NOMO-1 treated with DMSO at 0.1 percent for 48 hours (cell line): ENCODE results near the gene TRIM58.
A peak's percentile ranks its signal among the peaks of the same experiment; 100 is the strongest.

Source experiments
- DNase-seq: peaks from one replicate; lab custom pipeline; 2025; ENCODE audit not compliant: unreplicated experiment; lab: John Stamatoyannopoulos, UW

The TRIM58 gene

DNA sequence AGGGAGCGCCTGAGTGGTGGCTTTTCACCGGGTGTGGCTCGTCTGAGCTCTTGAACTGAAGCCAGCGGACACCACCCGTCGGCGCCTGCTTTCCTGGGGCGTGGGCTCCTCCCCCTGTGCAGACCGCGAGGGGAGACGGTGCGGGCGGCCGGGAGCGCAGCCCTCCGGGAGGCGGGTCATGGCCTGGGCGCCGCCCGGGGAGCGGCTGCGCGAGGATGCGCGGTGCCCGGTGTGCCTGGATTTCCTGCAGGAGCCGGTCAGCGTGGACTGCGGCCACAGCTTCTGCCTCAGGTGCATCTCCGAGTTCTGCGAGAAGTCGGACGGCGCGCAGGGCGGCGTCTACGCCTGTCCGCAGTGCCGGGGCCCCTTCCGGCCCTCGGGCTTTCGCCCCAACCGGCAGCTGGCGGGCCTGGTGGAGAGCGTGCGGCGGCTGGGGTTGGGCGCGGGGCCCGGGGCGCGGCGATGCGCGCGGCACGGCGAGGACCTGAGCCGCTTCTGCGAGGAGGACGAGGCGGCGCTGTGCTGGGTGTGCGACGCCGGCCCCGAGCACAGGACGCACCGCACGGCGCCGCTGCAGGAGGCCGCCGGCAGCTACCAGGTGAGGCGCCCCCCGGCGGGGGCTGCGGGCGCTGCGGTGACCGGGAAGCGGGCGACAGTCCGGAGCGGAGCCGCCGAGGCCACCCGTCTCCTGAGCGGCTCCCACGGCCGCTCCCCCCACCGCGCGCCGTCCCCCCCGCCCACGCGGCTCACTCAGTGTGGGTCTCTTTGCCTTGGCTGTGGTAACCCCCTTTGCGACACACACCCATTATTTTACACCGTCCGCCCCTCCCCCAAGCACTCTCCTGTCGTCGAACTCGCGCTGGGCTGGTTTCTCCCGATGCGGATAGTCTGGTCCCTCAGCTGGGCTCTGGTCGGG, at the start of gene TRIM58:
TRIM58 (plus strand) TSS at position 119 of the 916 bp plus-strand sequence; CDS start at position 179, 60 bp downstream.
- no peak for DNase-seq

DNA sequence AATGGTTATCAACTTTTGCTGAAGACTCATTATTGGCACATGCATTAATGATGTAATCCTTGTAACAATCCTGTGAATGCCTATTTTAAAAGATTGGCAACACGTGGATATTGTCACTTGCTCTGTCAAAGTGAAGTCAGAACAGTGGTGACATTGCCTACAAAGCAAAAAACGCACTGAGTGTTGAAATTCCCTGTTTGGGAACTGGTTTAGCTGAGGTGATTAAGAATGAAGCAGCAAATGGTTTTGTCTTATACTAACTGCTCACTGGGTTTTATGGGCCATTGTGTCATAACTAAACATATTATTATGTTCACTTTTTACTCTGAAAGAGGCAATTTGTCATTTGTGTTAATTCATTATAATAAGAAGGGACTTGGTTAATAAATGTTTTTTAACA, 44.4 kb upstream of the TRIM58 start:
- DNase-seq: no peak

DNA sequence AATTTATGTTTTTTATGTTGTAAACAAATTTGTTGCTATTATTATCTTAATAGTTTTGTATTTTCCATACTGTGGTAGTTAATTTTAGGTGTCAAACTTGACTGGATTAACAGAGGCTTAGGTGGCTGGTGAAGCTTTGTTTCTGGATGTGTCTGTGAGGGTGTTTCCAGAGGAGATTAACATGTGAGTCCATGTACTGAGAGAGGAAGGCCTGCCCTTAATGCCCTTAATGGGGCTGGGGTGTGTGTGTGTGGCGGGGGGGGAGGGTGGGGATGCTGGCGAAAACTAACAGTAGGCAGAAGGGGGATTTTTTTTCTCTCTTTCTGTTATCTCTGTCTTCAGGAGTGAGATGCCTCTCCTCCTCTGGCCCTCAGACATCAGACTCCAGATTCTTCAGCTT, 34.9 kb upstream of the TRIM58 start:
- no peak for DNase-seq

GRCh38 chr1:247824023-247824422, 33.0 kb upstream of the TRIM58 start, which contains the start of gene OR14A16:
OR14A16 (minus strand) TSS chr1:247824119; CDS start chr1:247815729, 8,390 bp downstream.
- no peak for DNase-seq

- peak; percentile 27 for DNase-seq
Measured at GRCh38 chr1:247825362-247825761, 31.6 kb upstream of the TRIM58 start.

GRCh38 chr1:247829656-247830055, 27.3 kb upstream of the TRIM58 start:
- no peak for DNase-seq

GRCh38 chr1:247833601-247834000, 23.4 kb upstream of the TRIM58 start:
- no peak for DNase-seq

GRCh38 chr1:247840818-247841217, 16.2 kb upstream of the TRIM58 start:
- DNase-seq: no peak

GRCh38 chr1:247841796-247842195, 15.2 kb upstream of the TRIM58 start, which contains the start of gene OR11L1:
OR11L1 (minus strand) TSS chr1:247841896; CDS start chr1:247841896, 0 bp downstream.
- no peak for DNase-seq

GRCh38 chr1:247843411-247843810, 13.6 kb upstream of the TRIM58 start:
- DNase-seq: no peak

DNA sequence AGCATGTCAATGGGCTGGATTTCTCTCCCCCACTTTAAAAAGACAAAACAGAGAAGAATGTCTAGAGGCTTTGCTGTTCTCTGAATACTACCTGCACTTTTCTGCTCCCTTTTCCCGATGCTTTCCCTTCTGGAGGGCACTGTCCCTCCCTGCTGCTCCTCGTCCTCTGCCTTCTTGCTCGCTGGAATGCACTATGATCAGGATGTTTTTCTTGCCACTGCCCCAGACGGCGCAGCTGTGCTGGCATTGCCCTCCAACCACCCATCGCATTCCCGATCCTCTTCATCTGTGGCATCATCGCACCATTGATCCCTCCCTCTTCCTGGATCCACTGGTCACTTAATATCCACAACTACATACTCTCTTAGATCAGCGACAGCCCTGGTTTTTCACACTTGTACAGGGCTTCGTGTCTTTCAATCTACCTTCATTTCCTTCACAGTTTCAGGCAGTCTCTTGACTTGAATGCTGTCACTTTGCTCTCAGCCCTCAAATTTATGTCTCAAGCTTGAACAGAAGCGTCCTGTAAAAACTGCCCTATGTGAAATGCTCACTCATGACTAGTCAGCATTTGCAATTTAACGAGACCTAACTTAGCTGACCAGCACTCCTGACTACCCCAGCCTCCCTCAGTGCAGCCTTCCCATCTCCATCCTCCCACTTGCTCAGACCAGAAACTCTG, 11.8 kb upstream of the TRIM58 start:
- no peak for DNase-seq

DNA sequence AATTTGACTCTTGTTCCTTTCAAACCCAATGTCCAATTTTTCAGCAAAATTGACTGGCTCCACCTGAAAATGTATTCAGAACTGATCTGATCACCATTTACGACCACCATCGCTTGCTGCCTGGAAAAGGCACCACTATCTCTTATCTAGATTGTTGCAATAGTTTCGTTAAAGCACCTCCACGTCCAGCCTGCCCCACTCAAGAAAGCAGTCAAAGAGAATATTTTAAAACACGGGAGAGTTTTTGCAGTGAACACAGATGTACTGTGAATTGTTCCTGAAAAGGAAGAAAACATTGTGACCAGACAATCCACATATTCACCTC, 11.3 kb upstream of the TRIM58 start:
- no peak for DNase-seq

DNA sequence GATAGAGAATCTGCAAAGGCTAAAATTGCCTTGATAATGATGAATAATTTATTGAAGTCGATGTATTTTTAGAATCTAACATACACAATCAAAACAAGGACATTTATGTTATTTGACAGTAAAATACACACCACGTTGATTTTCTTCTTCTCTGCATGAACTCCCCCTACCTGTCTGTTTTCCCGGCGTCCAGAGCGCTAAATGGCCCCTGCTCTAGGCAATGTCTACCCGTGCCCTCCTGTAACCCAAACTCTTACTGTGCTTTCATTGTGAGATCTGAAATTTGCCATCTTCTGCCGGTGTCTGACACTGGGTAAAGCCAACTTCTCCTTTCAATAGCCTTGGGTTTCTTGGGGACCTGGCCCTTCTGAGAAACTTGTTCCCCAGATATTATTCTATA, 8.6 kb upstream of the TRIM58 start:
- no peak for DNase-seq

- DNase-seq: no peak
Measured at GRCh38 chr1:247849616-247850015, 7.4 kb upstream of the TRIM58 start.

GRCh38 chr1:247854899-247855545, 2.0 kb upstream of the TRIM58 start:
- DNase-seq: no peak

DNA sequence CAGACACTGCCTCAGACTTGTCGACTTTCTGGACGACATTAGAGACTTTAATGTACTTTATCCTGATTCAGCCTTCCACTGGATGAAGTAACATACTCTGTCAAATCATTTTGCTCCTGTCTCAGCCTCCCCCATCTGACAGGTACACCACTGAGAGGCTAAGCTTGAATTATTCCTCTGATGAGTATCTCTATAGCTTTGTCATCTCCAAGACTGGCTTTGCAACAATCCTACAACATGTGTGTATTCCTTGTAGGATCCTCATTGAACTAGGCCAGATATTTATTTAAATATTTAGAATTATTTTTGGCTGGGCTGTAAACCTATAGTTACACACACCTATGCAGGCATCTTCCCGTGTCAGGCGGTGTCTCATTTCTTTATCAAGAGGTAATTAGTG, 1.1 kb upstream of the TRIM58 start:
- DNase-seq: no peak

DNA sequence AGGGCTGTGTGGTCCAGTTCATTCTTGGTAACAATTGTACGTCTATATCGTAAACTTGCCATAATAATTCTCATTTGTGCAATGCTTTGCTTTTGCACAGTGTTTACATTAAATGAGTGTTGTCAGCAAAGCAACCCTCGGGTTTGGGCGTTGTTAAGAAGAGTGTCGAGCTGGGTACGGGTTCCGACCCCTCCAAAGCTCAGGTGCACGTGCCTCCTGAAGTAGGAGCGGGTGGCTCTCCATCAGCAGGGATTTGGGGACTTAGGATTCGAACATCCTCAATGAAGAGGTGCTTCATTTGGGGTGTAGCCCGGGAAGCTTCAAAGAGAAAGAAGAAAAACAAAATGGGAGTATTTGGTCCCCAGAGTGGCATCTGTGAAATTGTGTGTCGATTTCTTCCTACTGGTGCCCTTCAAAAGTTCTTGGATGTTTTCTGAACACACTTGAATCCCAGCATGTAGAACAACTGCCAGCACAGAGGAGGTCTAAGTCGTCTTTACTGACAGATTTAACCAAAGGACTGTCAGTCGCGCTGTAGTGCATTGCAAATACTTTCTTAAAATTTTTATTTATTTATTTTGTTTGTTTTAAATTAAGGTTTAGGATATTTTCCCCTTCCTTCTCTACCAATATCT, 1.1 kb downstream of the TRIM58 start:
- DNase-seq: no peak

GRCh38 chr1:247862756-247863155, 5.8 kb downstream of the TRIM58 start:
- DNase-seq: no peak

GRCh38 chr1:247864644-247865043, 7.7 kb downstream of the TRIM58 start:
- no peak for DNase-seq

GRCh38 chr1:247865416-247865815, 8.4 kb downstream of the TRIM58 start:
- no peak for DNase-seq

DNA sequence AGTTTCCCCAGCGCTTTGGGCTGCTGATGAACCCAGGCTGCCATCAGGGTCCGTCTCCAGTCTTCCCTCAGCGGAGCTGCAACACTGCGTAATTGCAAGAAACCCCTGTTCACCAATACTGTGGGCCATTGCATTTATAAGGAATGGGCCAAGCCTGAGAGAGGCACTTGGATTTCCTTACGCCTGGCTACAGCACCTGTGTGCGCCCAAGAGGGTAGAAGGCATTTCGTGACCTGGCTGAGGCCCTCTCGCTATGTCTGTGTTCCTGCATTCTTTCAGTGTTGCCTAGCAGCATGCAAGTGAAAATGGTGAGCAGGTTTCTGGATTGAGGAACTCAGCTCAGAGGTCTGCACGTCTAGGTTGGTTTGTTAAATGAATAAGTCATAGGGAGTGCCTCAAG, 26.4 kb downstream of the TRIM58 start:
- DNase-seq: no peak
